HepG2 (cell line): Measurements from ENCODE around the gene ARHGAP5. TPM values are rescaled to one million over a fixed set of nuclear protein-coding genes. Genes with fewer than 3 reads are reported as not detected.

Source experiments
- ARHGAP35 ChIP-seq: sonication (generic); formaldehyde crosslinking; IDR thresholded peaks from 2 replicates; pipeline ENCODE4 v1.9.0; 2022; ENCODE audit warnings: mild to moderate bottlenecking, inconsistent platforms, moderate library complexity, missing genetic modification reagents, borderline replicate concordance
- BRF2 ChIP-seq: sonication (generic); formaldehyde crosslinking; IDR thresholded peaks from 2 replicates; pipeline ENCODE4 v1.8.1; 2022; ENCODE audit warnings: mild to moderate bottlenecking, missing genetic modification reagents
- ELF4 ChIP-seq: sonication (generic); formaldehyde crosslinking; IDR thresholded peaks from 2 replicates; pipeline ENCODE4 v1.5.0; 2020; ENCODE audit warnings: missing genetic modification reagents, mild to moderate bottlenecking, moderate library complexity, borderline replicate concordance
- MATR3 ChIP-seq: sonication (generic); formaldehyde crosslinking; IDR thresholded peaks from 2 replicates; pipeline ENCODE4 v1.4.0; 2020; ENCODE audit warnings: missing genetic modification reagents
- MXD1 ChIP-seq: sonication (generic); formaldehyde crosslinking; IDR thresholded peaks from 2 replicates; pipeline ENCODE4 v1.4.0; 2020; ENCODE audit warnings: mild to moderate bottlenecking, missing genetic modification reagents
- REXO4 ChIP-seq: sonication (generic); formaldehyde crosslinking; IDR thresholded peaks from 2 replicates; pipeline ENCODE4 v1.8.0; 2022; ENCODE audit warnings: missing genetic modification reagents, mild to moderate bottlenecking, borderline replicate concordance
- ZNF292 ChIP-seq: sonication (generic); formaldehyde crosslinking; IDR thresholded peaks from 2 replicates; pipeline ENCODE4 v1.8.1; 2022; ENCODE audit warnings: mild to moderate bottlenecking, low read depth, missing genetic modification reagents, borderline replicate concordance
- ZNF589 ChIP-seq: sonication (generic); formaldehyde crosslinking; conservative IDR thresholded peaks from 2 replicates; pipeline ENCODE4 v1.8.0; 2022; ENCODE audit warnings: mild to moderate bottlenecking, moderate library complexity, missing genetic modification reagents
- polyA plus RNA-seq, 8 experiments: library from polyadenylated mRNA; depleted of rRNA in 3 of 8; stranded (reverse) in 7 of 8; unstranded in 1 of 8; fragments of >200 nt; fragmentation: Illumina TruSeq in 4 of 8; extraction: Trizol in 4 of 8; gene quantifications; 2 replicates each; pipeline versions ENCODE4 v1.2.1 to v1.2.3, GENCODE V29; 2011 to 2016; ENCODE audit warnings: low read depth in 4 of 8, missing spikeins in 1 of 8, mixed read lengths in 1 of 8; ENCODE audit not compliant: insufficient read depth in 1 of 8
- total RNA-seq, 5 experiments: library from RNA; depleted of rRNA; stranded (reverse); fragments of >200 nt; fragmentation: Illumina TruSeq; extraction: Trizol; gene quantifications; 2 replicates each; pipeline ENCODE4 v1.2.3, GENCODE V29; 2016; ENCODE audit warnings: low read depth in 1 of 5
- TF ChIP-seq, protein P1 (sequence below): sonication (generic); formaldehyde crosslinking; conservative IDR thresholded peaks from 2 replicates; pipeline ENCODE4 v1.4.0; 2020; ENCODE audit warnings: missing genetic modification reagents
- TF ChIP-seq, protein P2 (sequence below): sonication (generic); formaldehyde crosslinking; IDR thresholded peaks from 2 replicates; pipeline ENCODE4 v1.5.1; 2020; ENCODE audit warnings: missing genetic modification reagents, mild to moderate bottlenecking, borderline replicate concordance
- TF ChIP-seq, protein P3 (sequence below): sonication (generic); formaldehyde crosslinking; IDR thresholded peaks from 2 replicates; pipeline ENCODE4 v1.5.0; 2020; ENCODE audit warnings: mild to moderate bottlenecking, missing genetic modification reagents, borderline replicate concordance

Gene ARHGAP5
- total and polyA plus RNA-seq, 2 of the 13 experiments (the other 11 are each of a cell fraction or from before 2014, with no cell fraction given), result 33.7 to 144 TPM

DNA sequence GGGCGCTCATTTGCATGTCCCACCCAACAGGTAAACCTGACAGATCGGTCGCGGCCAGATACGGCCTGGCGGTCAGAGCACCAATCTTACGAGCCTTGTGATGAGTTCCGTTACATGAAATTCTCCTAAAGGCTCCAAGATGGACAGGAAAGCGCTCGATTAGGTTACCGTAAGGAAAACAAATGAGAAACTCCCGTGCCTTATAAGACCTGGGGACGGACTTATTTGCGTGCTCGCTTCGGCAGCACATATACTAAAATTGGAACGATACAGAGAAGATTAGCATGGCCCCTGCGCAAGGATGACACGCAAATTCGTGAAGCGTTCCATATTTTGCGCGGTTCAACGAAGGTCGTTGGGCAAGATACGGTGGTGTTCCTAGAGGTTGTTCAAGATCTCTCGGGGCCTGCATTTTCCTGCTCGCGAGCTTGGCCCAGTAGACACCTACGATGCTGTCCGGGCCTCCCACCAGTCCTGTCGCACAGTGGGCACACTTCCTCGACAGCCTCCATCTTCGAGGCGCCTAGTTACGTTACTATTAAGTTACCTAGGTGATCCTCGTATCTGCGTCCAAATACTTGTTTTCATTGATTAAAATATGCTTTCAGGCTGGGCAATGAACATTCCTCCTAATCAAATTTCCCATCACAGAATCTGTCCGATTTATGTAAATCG lies 124.8 kb downstream of the ARHGAP5 start, which contains the start of gene RNU6-7 (continued):
- TF ChIP-seq ARHGAP35 (no peak; the same call in 1 of the 2 replicates), MATR3 (CRISPR knock-in tag) (no peak), BRF2 (CRISPR knock-in tag) (peak; percentile 100), ZNF292 (no peak; the same call in 1 of the 2 replicates), MXD1 (CRISPR knock-in tag) (no peak), ELF4 (CRISPR knock-in tag) (no peak), REXO4 (CRISPR knock-in tag) (no peak), ZNF589 (CRISPR knock-in tag) (no peak; the same call in none of the 2 replicates)
- TF ChIP-seq, protein P1, sequence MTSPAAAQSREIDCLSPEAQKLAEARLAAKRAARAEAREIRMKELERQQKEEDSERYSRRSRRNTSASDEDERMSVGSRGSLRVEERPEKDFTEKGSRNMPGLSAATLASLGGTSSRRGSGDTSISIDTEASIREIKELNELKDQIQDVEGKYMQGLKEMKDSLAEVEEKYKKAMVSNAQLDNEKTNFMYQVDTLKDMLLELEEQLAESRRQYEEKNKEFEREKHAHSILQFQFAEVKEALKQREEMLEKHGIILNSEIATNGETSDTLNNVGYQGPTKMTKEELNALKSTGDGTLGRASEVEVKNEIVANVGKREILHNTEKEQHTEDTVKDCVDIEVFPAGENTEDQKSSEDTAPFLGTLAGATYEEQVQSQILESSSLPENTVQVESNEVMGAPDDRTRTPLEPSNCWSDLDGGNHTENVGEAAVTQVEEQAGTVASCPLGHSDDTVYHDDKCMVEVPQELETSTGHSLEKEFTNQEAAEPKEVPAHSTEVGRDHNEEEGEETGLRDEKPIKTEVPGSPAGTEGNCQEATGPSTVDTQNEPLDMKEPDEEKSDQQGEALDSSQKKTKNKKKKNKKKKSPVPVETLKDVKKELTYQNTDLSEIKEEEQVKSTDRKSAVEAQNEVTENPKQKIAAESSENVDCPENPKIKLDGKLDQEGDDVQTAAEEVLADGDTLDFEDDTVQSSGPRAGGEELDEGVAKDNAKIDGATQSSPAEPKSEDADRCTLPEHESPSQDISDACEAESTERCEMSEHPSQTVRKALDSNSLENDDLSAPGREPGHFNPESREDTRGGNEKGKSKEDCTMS (CRISPR knock-in tag), result 0 out of 2 replicates have a peak, but pooled peaks have one; percentile 61
- TF ChIP-seq, protein P2, sequence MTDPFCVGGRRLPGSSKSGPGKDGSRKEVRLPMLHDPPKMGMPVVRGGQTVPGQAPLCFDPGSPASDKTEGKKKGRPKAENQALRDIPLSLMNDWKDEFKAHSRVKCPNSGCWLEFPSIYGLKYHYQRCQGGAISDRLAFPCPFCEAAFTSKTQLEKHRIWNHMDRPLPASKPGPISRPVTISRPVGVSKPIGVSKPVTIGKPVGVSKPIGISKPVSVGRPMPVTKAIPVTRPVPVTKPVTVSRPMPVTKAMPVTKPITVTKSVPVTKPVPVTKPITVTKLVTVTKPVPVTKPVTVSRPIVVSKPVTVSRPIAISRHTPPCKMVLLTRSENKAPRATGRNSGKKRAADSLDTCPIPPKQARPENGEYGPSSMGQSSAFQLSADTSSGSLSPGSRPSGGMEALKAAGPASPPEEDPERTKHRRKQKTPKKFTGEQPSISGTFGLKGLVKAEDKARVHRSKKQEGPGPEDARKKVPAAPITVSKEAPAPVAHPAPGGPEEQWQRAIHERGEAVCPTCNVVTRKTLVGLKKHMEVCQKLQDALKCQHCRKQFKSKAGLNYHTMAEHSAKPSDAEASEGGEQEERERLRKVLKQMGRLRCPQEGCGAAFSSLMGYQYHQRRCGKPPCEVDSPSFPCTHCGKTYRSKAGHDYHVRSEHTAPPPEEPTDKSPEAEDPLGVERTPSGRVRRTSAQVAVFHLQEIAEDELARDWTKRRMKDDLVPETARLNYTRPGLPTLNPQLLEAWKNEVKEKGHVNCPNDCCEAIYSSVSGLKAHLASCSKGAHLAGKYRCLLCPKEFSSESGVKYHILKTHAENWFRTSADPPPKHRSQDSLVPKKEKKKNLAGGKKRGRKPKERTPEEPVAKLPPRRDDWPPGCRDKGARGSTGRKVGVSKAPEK (CRISPR knock-in tag), result peak; percentile 98
- TF ChIP-seq, protein P3, sequence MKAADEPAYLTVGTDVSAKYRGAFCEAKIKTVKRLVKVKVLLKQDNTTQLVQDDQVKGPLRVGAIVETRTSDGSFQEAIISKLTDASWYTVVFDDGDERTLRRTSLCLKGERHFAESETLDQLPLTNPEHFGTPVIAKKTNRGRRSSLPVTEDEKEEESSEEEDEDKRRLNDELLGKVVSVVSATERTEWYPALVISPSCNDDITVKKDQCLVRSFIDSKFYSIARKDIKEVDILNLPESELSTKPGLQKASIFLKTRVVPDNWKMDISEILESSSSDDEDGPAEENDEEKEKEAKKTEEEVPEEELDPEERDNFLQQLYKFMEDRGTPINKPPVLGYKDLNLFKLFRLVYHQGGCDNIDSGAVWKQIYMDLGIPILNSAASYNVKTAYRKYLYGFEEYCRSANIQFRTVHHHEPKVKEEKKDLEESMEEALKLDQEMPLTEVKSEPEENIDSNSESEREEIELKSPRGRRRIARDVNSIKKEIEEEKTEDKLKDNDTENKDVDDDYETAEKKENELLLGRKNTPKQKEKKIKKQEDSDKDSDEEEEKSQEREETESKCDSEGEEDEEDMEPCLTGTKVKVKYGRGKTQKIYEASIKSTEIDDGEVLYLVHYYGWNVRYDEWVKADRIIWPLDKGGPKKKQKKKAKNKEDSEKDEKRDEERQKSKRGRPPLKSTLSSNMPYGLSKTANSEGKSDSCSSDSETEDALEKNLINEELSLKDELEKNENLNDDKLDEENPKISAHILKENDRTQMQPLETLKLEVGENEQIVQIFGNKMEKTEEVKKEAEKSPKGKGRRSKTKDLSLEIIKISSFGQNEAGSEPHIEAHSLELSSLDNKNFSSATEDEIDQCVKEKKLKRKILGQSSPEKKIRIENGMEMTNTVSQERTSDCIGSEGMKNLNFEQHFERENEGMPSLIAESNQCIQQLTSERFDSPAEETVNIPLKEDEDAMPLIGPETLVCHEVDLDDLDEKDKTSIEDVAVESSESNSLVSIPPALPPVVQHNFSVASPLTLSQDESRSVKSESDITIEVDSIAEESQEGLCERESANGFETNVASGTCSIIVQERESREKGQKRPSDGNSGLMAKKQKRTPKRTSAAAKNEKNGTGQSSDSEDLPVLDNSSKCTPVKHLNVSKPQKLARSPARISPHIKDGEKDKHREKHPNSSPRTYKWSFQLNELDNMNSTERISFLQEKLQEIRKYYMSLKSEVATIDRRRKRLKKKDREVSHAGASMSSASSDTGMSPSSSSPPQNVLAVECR (CRISPR knock-in tag), result no peak; the same call in 1 of the 2 replicates
